ENCODE measurements around the gene FHIT.
A peak's percentile ranks its signal among the peaks of the same experiment; 100 is the strongest.

The FHIT gene

DNA sequence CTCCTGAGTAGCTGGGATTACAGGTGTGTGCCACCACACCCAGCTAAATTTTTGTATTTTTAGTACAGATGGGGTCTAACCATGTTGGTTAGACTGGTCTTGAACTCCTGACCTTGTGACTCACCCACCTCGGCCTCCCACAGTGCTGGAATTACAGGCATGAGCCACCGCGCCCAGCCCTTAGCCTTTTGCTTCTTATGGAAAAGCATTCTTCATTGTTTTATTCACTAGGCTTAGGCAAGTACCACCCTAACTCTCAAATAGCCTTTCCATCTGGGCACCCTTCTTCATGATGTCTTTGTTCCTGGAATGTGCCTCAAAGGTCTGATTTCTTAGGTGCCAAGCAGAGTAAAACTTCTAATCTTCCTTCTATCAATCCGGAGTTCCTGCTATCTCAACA is 641.8 kb downstream of the FHIT start:
- DNase-seq, result no peak

DNA sequence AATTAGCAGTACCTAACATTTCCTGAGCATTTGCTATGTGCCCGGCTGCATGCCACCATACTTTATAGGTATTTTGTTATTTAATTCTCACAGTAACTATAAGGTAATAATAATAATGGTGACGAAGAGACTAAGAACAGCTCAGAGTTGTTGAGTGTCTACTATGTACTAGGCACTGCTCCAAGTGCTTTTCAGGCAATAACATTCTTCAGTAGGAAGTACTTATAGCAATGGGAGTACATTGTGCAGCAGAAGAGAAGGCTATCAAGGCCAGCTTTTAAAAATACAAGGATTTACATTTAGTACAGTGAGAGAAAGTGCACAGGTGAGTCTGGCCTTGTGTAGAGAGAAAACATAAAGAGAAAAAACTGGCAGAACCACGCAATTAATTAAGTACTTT is 647.4 kb downstream of the FHIT start:
- DNase-seq, result no peak

DNA sequence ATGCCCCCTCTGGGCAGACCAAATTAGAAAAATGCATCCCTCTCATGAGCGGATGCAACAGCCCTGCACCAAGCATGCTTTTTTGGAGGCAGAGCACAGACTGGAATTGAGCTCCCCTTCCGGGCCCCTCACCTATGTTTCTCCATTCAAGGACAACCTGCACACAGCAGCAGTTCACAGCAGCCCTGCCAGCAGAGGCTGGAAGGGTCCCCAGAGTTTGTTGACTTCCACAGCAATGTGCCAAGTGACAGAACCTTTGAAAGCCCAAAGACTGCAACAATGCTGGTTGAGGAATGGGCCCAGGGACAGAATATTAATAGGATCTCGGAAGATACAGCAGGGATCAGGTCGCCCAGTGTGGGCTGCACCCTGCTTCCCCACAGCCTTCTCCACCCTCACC is 650.4 kb downstream of the FHIT start:
- DNase-seq, result no peak

DNA sequence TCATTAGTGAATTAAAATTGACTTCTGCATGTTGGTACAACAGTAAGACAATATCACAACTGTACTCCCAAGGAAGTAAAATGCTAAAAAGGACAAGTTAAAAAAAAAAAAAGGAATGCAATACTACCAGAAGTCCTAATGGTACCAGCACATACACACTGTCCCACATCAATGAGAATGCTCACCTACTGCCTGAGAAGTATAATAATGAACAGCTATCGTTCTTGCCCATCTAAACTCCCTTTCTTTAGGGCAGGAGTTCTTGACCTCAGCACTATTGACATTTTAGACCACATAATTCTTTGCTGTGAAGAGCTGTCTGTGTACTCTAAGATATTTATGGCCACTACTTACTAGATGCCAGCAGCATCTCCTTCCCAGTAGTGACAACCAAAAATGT is 651.7 kb downstream of the FHIT start:
- no peak for DNase-seq

DNA sequence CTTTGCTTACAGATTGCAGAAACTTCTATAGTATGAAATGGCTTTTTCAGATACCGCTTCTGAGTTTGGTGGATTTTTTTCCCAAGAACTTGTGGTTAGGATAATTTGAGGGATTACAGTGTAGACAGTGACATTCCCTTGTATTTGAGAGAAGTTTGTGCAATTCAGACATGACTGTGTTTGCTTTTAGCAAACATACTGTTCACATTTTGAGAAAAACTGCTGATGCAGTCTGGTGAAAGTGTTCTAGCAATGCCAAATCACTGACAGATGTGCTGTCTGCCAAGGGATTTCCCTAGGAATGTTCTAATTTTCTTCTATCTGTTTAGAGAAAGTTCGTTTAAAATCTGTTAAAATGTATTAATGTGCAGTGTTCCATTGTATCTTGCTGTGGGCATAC is 652.6 kb downstream of the FHIT start:
- DNase-seq, result no peak

DNA sequence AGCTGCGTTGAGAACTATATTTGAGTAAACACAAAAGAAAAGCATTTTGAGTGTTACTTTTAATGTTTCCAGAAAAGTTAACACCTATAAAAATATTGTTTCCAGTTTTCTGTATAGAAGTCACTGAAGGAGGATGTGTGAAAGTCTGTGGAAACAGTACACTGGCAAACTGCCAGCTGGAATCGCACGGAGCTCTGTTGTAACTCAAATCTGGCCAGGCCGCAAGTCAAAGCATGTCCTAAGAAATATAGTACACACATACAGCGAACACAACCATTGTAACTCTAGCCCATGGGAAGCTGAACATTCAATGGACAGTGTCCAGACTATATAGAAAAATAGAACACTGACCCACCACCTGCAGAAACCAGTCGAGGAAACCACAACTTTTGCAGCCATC is 657.2 kb downstream of the FHIT start:
- DNase-seq, result peak; percentile 80

DNA sequence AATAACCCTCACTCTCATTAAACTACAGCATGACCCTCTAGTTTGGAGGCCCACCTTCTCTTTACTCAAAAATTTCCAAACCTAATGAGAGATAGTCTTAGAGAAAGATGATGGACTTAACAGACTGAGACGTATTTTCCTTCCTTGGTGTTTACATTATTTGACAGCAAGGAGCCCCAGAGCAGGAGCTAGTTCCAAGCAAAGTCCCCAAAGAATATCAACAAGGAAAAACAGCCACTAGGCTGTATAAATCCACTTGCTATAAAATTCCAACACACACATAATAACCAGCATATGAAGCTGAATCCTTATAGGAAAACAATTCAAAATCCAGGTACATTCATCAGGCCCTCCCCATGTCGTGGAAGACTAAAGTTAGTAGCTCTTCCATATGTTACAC is 660.0 kb downstream of the FHIT start:
- no peak for DNase-seq

DNA sequence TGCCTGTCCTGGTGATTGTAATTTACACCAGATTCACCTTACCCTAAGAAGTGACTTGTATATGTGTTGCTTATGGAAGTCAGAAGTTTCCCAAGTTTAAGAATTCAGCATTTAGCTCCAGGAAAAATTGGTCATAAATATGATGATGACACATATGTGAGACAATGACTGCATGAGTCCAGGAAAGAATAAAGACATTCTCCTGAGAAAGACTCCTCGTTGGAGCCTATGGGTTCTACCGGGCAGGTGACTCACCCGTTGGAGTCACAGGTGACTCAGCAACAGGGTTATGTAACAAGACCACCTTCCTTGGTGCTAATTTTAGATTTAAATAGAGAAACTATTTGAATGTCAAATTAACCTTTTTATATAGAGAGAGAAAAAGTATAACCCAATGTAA is 662.4 kb downstream of the FHIT start:
- DNase-seq, result no peak

DNA sequence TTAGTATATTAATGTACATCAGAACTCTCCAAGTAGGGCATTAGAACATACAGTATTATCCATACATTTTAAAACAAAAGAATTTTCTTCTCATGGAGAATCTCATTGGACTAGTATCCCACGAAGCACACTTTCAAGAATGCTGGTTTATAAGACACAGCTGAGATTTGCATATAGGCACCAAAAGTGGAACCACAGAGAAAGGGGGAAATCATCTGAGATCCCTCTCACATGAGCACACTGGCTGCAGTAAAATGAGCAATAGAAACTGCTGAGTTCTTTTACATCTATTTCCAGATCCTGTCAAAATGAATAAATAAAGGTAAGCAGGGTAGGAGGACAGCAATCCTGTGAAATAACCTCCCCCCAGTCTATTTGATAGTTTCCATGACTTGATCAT is 665.3 kb downstream of the FHIT start:
- no peak for DNase-seq

DNA sequence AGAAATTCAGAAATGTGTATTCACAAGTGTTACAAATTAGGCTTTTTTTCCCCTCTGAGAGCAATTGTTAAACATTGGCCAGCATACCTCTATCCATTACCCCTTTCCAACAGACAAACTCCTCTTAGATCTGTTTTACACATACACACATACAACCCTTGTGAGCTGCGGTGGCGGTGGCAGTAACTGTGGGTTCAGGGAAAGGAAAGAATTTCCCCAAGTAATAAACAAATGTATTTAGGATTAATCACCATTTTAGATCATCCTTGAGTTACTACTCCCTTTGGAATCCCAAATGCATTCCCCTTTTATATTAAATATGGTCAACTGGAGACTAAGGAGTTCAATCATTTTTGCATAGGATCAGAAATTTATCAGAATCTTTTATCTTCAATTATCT is 667.0 kb downstream of the FHIT start:
- DNase-seq, result no peak

DNA sequence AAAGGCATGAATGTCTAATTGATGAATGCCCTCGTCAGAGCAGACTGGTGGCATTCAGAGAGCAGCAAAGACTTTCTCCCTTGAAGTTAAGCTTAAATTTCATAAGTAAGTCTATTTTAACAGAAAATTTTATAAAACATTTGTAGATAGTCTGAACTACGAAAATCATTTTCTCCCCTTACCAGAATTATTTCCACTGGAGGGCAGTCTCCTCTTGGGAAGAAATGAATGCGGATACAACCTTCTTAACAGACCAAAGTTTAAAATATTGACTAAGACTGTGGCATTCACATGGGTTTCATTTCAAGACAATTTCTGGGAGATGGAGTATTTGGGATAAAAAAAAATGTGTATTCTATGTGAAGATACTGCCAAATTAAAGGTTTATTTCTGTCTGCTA is 669.0 kb downstream of the FHIT start:
- DNase-seq, result no peak

DNA sequence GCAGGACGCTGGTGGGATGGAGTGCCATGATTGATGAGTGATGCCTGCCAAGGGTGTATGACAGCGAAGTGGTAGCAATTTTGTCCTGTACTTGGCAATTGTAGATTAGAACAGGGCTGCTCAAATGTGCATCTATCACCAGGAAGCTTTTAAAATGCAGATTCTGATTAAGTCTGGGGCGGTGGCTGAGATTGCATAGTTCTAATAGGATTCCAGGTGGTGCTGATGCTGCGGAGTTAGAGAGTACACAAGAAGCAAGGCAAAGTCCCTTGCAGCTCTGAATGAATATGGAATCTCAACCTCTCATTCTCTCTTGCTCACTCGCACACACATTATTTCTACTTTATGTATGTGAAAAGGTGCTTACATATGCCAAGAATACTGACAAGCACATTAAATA is 670.4 kb downstream of the FHIT start:
- no peak for DNase-seq

DNA sequence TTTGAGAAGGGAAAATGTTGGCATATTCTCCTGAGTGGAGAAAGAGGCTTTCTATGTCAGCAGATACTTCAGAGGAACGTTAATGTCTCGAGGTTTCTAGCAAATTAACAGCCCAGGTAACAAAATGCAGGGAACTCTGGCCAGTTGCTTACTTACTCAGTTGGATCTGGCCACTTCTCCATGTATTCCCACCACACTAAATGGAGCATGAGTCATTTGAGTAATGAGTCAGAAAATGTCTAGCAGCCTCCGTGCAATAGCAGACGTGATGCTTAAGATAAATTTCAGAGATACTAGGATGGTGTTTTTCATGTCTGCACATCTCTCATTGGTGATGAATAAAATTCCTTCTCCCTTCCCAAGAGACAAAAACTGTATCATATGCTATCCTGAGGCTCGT is 671.5 kb downstream of the FHIT start:
- DNase-seq, result no peak

DNA sequence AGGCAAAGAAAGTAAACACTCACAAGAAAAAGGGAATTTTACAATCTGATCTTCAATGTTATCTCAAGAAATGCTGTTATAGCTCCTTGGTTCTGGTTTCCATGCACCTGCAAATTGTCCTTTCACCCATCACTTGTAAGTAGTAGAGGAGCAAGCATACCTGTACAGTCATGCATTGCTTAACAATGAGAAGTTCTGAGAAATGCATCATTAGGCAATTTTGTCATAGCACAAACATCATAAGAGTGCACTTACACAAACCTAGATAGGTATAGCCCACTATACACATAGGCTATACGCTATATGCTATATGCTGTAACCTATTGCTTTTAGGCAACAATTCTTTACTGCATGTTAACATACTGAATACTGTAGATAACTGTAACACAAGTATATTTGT is 672.3 kb downstream of the FHIT start:
- DNase-seq, result no peak

DNA sequence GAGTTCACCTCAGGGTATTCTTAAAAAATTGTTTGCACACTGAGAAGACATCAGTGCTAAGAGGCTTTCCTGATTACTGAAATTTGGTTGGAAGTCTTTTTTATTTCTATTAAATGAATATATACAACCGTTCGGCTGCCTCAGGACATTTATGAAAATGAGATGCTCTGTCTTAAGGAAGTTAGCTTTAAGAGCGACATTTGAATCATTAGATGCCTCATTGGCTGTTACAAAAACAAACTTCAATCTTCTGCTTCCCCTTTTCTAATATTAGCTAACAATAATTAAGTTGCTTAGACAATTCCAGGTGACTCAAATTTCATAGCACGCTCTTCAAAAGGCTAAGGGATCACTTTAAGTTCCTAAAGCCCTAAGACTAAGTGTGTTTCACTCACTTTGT is 673.7 kb downstream of the FHIT start:
- no peak for DNase-seq

DNA sequence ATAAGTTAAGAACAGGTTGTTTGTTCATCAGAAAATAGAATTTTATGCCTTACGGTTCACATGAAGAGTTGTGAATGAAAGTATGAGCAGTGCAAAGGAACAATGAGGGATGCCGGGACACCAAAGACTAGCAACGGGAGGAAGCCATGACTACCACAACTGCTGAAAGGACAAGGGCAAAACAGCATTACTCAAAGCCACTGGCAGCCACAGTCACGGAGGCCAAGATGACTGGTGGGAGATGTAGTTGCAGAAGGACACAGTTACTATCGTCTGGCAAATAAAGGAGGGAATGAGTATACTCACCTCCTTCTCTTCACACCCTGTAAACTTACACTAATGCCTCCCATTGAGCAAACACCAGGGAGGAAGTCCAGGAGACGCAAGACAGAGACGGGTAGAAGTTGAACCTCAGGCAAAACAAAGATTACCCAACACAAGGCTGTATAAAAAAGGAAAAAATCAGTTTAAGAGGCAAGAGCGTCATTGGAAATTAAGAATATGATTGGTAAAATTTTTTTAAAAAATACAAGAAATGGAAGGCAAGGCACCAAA is 675.5 kb downstream of the FHIT start:
- no peak for DNase-seq

DNA sequence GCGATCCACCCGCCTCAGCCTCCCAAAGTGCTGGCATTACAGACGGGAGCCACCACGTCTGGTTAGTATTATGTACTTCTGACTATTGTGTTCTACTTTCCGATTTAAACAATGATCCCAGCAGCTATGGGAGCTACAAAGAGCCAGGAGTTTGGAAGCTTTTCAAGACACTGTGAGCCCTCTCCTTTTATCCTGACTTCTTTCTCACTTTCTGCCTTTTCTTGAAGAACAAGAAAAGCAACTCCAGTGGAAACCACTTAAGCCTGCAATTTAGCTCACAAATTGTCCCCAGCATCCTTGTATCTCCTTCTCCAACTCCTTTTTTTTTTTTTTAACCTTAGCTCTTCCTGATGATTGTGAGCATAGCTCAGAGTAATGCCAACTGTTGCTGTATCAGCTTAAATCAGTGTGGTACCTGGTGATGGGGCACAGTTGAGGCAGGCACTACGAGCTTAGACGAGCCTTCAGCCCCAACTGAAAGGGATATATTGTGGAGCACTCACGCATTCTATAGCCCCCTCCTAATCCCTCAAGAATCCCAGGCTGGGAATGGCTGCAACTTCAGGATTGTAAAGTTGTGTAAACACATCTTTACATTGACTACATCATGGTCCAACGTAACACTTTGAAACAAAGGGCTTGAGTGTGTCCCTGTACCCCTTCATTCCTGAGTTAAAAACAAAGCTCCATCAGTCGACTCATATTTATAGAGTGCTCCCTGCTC is 677.0 kb downstream of the FHIT start:
- no peak for DNase-seq

DNA sequence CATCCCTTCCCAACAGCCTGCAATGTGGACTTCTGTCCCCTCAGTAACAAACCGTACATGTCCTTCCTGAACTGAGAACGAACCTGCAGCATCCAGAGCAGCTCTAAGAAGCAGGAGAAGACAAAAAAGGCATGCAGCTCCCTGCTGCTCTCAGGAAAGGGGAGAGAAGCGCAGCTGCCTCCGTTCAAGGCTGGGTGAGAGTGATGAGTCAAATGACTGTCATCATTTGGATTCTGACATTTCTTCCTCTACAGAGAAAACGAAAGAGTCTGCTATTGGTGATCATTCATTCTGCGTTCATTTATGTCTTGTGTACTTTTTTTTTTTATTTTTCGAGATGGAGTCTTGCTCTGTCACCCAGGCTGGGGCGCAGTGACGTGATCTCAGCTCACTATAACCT is 677.8 kb downstream of the FHIT start:
- DNase-seq, result no peak

DNA sequence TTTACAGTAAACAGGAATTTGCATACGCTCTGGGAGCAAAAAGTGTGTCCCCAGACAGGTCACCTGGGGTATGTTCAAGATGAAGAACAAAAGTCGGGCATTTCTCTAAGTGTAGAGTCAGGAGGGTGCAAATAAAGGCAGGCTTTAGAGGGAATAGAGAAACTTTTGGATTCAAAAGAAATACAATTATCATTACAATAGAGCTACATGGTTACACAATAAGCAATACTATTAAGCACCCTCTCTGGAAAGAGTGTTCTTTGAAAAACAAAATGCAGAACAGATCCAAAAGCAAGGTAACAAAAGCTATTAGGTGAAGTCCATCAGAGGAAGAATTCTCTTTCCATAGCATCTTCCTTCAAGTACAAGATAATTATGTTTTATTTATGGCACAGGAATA is 679.7 kb downstream of the FHIT start:
- no peak for DNase-seq

DNA sequence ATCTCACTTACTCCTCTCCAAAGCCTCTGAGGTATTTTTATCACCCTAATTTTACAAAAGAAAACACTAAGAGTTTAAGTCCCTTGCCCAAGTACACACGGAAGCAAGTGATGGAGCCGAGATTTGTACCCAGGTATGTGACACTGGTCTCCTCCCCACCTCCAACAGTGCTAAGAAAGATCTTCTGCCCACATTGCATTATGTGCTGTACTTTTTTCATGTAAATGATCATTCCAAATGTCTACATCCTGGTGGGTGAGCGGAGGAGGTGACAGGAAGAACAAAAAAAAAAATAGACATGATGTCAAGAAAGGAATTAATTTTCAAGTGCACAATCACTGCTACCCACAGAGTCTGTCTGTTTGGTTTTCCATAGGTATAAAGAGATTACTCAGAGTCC is 694.1 kb downstream of the FHIT start:
- DNase-seq, result no peak

DNA sequence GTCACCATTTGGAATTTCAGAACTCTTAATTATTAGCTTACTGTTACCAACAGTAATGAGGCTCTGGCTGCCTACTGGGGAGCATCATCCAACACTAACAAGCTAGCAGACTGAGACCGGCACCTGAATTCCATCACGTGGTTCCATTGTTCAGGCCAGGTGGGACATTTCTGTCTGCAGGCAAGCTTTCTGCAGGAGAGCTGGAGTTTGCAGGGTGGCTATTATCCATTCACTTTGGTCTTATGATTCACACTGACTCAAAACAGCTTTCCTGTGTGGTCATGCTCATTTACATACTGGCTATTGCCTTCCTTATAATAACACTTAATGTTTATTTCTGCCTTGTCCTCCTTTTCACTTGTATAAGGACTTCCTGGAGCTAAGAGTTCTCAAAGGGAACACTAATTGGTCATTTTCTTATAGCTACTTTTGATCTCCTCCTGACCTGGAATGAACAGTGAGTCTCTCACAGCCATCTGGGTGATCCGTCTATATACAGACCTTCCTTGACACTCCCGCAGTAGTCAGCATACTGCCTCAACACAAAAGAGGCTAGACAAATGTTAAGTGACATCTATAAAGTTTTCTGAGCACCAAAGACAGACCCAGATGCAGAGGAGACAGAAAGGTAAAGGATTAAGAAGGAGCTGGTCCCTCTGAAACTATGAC is 695.4 kb downstream of the FHIT start:
- DNase-seq, result no peak

DNA sequence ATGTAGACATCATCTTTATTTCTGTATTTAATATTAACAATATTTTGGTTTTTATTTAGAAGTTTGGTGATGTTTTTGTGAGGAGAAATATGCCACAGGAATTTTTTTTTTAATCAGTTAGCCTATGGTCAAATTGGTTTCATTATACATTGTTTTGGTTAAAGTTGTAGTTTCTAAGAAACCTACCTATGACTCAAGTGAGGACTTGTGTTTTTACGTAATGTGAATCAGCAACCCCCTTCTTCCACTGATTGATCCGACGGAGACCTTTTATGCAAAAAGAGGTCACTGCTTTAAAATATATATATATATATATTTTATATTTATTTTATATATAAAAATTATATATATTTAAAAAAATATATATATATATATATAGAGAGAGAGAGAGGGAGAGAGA is 698.1 kb downstream of the FHIT start:
- no peak for DNase-seq

DNA sequence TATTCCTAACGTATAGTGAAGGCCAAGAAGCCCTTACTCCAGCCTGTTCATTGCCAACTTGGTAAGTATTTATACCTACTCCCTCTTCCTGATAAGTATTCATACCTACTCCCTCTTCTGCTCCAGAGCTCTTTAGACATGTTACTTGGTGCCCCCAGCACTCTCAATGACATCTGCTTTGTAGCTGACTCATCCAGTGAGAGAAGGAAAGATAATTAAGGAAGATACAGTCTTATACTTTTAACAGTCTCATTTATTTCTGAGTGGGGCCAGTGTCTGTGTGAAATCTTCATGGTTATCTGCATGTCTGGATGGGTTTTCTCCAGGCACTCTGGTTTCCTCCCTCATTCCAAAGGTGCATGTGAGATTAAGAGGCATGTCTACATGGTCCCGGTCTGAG is 698.7 kb downstream of the FHIT start:
- DNase-seq, result no peak

DNA sequence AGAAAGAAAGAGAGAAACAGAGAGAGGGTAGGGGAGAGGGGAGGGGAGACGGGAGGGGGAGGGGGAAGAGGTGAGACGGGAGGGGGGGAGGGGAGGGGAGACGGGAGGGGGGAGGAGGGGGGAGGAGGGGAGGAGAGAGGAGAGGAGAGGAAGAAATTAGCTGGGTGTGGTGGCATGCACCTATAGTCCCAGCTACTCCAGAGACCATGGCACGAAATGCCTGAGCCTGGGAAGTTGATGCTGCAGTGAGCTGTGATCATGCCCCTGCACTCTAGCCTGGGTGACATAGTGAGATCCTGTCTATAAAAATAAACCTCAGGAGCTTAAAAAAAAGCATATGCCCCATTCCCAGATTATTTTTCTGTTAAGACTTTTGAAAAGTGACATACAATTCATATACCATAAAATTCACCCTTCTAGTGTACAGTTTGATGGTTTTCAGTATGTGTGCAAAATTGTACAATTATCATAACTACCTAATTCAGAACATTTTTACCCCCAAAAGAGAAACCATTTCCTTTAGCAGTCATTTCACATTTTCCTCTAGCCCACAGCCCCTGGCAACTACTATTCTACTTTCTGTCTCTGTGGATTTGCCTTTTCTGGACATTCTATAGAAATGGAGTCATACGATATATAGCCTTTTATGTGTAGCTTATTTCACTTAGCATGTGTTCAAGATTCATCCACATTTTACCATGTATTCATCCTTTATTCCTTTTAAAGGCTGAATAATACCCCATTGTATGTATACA is 699.6 kb downstream of the FHIT start:
- DNase-seq, result no peak
